HEK293 (cell line): ENCODE measurements around the gene DNMBP.

Source experiments
- CTCF ChIA-PET: fragments of 350-600 bp; formaldehyde crosslinking; extraction: SDS; loops from one replicate; lab custom pipeline; 2021; ENCODE audit warnings: antibody characterized with exemption; lab: Yijun Ruan, JAX
- POLR2A ChIA-PET: fragments of 300-600 bp; formaldehyde crosslinking; extraction: SDS; loops from one replicate; lab custom pipeline; 2020; ENCODE audit warnings: antibody characterized with exemption, inconsistent platforms; lab: Yijun Ruan, JAX
- H3K27ac ChIP-seq: fragments of 200-500 bp; sonication (Bioruptor generic); 2 replicates; pipeline ENCODE4 v1.5.1; 2014; ENCODE audit warnings: low read depth, low read length, control low read depth, inconsistent platforms; ENCODE audit errors: extremely low read depth
- H3K36me3 ChIP-seq, 2 experiments: fragments of 200-500 bp in 1 of 2; sonication (Bioruptor generic) in 1 of 2; 1 replicate in 1 of 2; 2 replicates in 1 of 2; pipeline ENCODE4 v1.5.1; 2014 to 2017; ENCODE audit warnings: inconsistent platforms in 2 of 2, low read length in 2 of 2; ENCODE audit not compliant: control insufficient read depth in 2 of 2, insufficient read depth in 1 of 2
- H3K4me1 ChIP-seq: fragments of 200-500 bp; sonication (Bioruptor generic); 2 replicates; pipeline ENCODE4 v1.5.1; 2014; ENCODE audit warnings: mild to moderate bottlenecking, low read length, inconsistent platforms; ENCODE audit not compliant: control insufficient read depth, insufficient read depth
- H3K4me3 ChIP-seq: 2 replicates; pipeline ENCODE4 v1.5.1; 2011; ENCODE audit warnings: low read depth, mild to moderate bottlenecking, control low read depth, low read length, moderate library complexity
- H3K9me3 ChIP-seq: fragments of 200-500 bp; sonication (Bioruptor generic); 2 replicates; pipeline ENCODE4 v1.5.1; 2014; ENCODE audit warnings: low read depth, low read length, inconsistent platforms; ENCODE audit not compliant: control insufficient read depth, insufficient read depth
- EGR2 ChIP-seq: fragments of 450-650 bp; formaldehyde crosslinking; IDR thresholded peaks from 2 replicates; pipeline ENCODE4 v1.5.1; 2016; ENCODE audit warnings: low read depth, missing biosample characterization, missing genetic modification characterization
- KLF17 ChIP-seq: fragments of 450-650 bp; formaldehyde crosslinking; IDR thresholded peaks from 2 replicates; pipeline ENCODE4 v1.5.1; 2016; ENCODE audit warnings: missing biosample characterization, missing genetic modification characterization
- KLF7 ChIP-seq: fragments of 450-650 bp; formaldehyde crosslinking; IDR thresholded peaks from 2 replicates; pipeline ENCODE4 v1.5.1; 2016; ENCODE audit warnings: missing biosample characterization, missing genetic modification characterization, borderline replicate concordance
- PRDM10 ChIP-seq: fragments of 450-650 bp; formaldehyde crosslinking; IDR thresholded peaks from 2 replicates; pipeline ENCODE4 v1.5.1; 2016; ENCODE audit warnings: missing biosample characterization, missing genetic modification characterization
- ZBTB17 ChIP-seq: fragments of 450-650 bp; formaldehyde crosslinking; IDR thresholded peaks from 2 replicates; pipeline ENCODE4 v1.5.1; 2016; ENCODE audit warnings: missing biosample characterization, missing genetic modification characterization
- ZBTB20 ChIP-seq: fragments of 450-650 bp; formaldehyde crosslinking; IDR thresholded peaks from 2 replicates; pipeline ENCODE4 v1.5.1; 2016; ENCODE audit warnings: missing biosample characterization, missing genetic modification characterization
- ZFHX2 ChIP-seq: fragments of 450-650 bp; formaldehyde crosslinking; conservative IDR thresholded peaks from 2 replicates; pipeline ENCODE4 v1.5.1; 2016; ENCODE audit warnings: missing biosample characterization, missing genetic modification characterization
- ZNF10 ChIP-seq: fragments of 450-650 bp; formaldehyde crosslinking; IDR thresholded peaks from 2 replicates; pipeline ENCODE4 v1.5.1; 2017; ENCODE audit warnings: missing biosample characterization, missing genetic modification characterization
- ZNF341 ChIP-seq: fragments of 450-650 bp; formaldehyde crosslinking; IDR thresholded peaks from 2 replicates; pipeline ENCODE4; 2016; ENCODE audit warnings: low read depth, missing biosample characterization, missing genetic modification characterization
- ZNF560 ChIP-seq: fragments of 450-650 bp; formaldehyde crosslinking; IDR thresholded peaks from 2 replicates; pipeline ENCODE4 v1.5.1; 2017; ENCODE audit warnings: missing biosample characterization, missing genetic modification characterization, borderline replicate concordance
- ZNF621 ChIP-seq: fragments of 450-650 bp; formaldehyde crosslinking; IDR thresholded peaks from 2 replicates; pipeline ENCODE4 v1.5.1; 2017; ENCODE audit warnings: missing biosample characterization, missing genetic modification characterization
- ZNF791 ChIP-seq: fragments of 450-650 bp; formaldehyde crosslinking; IDR thresholded peaks from 2 replicates; pipeline ENCODE4 v1.5.1; 2016; ENCODE audit warnings: missing biosample characterization, missing genetic modification characterization
- ZSCAN4 ChIP-seq: fragments of 450-650 bp; formaldehyde crosslinking; IDR thresholded peaks from 2 replicates; pipeline ENCODE4 v1.5.1; 2017; ENCODE audit warnings: missing biosample characterization, missing genetic modification characterization
- TF ChIP-seq, protein P1 (sequence below): fragments of 450-650 bp; formaldehyde crosslinking; IDR thresholded peaks from 2 replicates; pipeline ENCODE4 v1.5.1; 2017; ENCODE audit warnings: missing biosample characterization, missing genetic modification characterization

DNMBP gene

GRCh38 chr10:100020886-100021253, 11.1 kb upstream of the DNMBP start (continued):
- TF ChIP-seq ZNF560 (tag by site-specific recombination) (no peak), ZNF10 (tag by site-specific recombination) (no peak), ZNF791 (tag by site-specific recombination) (no peak)
- TF ChIP-seq, protein P1, sequence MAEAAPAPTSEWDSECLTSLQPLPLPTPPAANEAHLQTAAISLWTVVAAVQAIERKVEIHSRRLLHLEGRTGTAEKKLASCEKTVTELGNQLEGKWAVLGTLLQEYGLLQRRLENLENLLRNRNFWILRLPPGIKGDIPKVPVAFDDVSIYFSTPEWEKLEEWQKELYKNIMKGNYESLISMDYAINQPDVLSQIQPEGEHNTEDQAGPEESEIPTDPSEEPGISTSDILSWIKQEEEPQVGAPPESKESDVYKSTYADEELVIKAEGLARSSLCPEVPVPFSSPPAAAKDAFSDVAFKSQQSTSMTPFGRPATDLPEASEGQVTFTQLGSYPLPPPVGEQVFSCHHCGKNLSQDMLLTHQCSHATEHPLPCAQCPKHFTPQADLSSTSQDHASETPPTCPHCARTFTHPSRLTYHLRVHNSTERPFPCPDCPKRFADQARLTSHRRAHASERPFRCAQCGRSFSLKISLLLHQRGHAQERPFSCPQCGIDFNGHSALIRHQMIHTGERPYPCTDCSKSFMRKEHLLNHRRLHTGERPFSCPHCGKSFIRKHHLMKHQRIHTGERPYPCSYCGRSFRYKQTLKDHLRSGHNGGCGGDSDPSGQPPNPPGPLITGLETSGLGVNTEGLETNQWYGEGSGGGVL (tag by site-specific recombination) = no peak

DNA sequence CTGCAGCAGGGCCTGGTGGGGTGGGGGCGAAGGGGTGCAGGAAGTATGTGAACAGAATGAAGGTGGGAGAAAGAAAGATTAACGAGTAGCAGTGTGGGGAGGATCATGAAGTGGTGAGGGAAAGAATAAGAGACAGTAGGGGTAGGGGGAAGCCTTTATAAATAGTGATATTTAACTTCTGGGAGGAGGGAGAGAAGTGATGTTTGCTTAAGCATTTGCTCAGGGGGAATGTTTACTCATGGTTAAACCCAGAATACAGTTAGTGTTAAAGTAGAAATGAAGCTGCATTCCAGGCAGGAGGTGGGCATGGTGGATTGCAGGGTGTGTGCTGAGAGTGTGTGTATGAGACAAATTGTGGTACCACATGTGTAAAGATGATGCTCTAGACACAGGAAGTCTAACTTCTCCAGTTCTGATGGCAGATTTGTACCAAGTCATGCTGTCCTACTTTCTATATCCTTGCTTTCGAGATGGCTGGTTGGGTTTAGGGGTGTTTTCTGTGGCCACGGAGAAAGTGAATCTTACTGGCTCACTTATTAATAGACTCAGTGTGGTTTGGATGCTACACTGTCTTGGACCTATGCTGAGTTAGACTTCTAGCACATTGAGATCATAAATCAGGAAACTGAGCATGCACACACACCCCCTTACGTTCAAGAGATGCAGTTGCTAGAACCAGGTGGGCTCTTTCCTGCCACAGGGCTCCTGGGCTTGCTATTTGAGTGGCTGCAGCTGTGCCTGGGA, 10.6 kb upstream of the DNMBP start:
- Histone ChIP-seq H3K4me3 (no peak overlapping the region), H3K4me1 (peaks cover 4% of the 10 kb centered on the region; the same call in 1 of the 2 replicates), H3K36me3 (no peaks in the 10 kb centered on the region), H3K27ac (no peak overlapping the region), H3K9me3 (no peaks in the 10 kb centered on the region)
- POLR2A ChIA-PET = interaction anchor here (0.6 kb wide), 1 partner anchor 28 kb away, joined by 3 read pairs; no protein-coding TSS in a partner anchor
- TF ChIP-seq, protein P1 (tag by site-specific recombination) = peak; percentile 86
- TF ChIP-seq KLF7 (tag by site-specific recombination) (no peak), ZBTB17 (0 out of 2 replicates have a peak, but pooled peaks have one; percentile 19), EGR2 (tag by site-specific recombination) (peak; percentile 85), ZNF341 (tag by site-specific recombination) (peak; percentile 42; the same call in 1 of the 2 replicates), ZBTB20 (tag by site-specific recombination) (peak; percentile 61), KLF17 (tag by site-specific recombination) (peak; percentile 75; the same call in 1 of the 2 replicates), ZSCAN4 (tag by site-specific recombination) (0 out of 2 replicates have a peak, but pooled peaks have one; percentile 55), PRDM10 (tag by site-specific recombination) (0 out of 2 replicates have a peak, but pooled peaks have one; percentile 29), ZNF621 (tag by site-specific recombination) (no peak), ZFHX2 (peak; percentile 63)
- CTCF ChIA-PET = interaction anchor here (0.6 to 3.9 kb wide), 3 partner anchors 10 to 306 kb away, joined by 3 to 18 read pairs (median 6); partner anchors contain the start of gene DNMBP
